COR-L47 (cell line): ENCODE results near the gene CBLL2.
"Not testable (repeated sequence)": the region's sequence is repeated elsewhere in the genome, so short reads cannot be mapped to it uniquely, and the experiment has no call there.

Experiments used
- DNase-seq: peaks from one replicate; lab custom pipeline; 2025; lab: John Stamatoyannopoulos, UW

CBLL2 gene, protein sequence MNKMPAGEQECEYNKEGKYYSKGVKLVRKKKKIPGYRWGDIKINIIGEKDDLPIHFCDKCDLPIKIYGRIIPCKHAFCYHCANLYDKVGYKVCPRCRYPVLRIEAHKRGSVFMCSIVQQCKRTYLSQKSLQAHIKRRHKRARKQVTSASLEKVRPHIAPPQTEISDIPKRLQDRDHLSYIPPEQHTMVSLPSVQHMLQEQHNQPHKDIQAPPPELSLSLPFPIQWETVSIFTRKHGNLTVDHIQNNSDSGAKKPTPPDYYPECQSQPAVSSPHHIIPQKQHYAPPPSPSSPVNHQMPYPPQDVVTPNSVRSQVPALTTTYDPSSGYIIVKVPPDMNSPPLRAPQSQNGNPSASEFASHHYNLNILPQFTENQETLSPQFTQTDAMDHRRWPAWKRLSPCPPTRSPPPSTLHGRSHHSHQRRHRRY

DNA sequence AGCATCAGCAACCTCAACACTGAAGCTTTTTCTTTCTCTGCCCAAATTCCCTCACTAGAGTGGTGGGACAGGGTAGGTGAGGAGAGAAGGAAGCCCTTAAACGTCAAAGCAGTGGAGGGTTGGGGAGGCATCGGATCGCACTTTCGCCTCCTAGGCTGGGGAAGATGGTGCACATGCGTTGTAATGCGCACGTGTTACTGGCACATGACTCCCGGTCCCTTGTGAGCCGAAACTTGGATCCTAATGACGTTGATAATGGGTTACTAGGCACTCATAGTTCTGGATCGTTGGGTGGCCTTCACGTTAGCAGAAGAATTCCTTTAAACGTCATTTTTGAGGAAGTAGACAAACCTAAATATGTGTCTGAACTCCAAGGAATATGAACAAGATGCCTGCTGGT is at the start of gene CBLL2:
Gene CBLL2 (plus strand): TSS at position 301 of the 400 bp plus-strand sequence. CDS start 79 bp downstream, at position 380.
- DNase-seq = no peak

DNA sequence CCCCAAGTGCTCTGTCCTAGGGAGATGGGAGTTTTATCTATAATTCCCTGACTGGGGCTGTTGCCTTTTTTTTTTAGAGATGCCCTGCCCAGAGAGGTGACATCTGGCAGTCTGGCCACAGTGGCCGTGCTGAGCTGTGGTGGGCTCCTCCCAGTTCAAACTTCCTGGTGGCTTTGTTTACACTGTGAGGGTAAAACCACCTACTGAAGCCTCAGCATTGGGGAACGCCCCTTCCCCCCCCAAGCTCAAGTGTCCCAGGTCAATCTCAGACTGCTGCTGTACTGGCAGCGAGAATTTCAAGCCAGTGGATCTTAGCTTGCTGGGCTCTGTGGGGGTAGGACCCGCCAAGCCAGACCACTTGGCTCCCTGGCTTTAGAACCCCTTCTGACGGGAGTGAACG is 38.3 kb upstream of the CBLL2 start:
- DNase-seq = no peak

DNA sequence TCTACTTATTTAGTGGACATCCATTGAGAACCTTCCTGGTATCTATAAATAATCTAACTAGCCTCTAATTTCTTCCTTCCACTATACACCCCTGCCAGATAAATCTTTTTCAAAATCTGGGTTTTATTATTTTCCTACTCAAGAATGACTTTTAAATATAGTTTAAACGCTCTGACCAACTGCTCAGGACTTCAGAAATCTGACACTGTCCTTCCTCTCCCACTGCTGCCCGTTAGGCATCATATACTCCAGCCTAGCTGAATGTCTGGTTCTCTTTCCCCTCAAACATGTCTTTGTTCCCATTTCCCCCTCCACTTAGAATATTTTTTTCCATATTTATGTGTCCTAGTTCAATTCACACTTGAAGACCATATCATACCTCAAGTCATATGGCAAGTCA is 35.2 kb upstream of the CBLL2 start:
- DNase-seq = no peak

DNA sequence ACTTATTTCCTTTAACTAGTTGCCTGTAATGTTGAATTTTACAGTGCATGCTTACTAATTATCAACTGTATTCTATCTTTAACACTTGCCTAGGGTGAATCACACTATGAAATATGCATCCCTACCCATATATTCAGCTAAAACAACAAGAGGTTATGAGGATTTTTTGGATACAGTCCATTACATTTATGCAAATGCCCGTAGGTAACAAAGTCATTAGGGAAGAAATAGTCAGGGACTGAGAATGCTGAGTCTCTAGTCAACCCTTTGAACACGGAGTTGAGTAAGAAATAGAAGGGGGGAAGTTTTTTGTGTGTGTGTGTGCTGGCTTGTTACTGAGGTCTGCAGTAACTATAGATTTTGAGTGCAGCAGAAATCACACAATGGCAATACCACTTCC is 26.1 kb upstream of the CBLL2 start:
- DNase-seq = no peak

DNA sequence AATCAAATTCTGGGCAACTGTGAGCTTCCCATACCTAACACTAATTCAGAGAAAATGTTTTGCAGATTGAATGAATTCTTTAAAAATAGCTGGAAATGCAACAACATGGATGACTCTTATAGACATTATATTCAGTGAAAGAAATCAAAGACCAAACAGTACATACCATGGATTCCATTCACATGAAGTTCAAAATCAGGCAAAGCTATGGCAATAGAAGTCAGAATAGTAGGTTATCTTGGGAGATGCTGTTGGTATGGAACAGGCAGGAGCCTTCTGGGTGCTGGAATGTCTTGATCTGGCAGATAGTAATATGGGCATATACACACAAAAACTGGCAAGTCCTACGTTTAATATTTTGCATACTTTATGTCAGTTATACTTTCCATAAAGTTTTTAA is 25.5 kb upstream of the CBLL2 start:
- DNase-seq = no peak

DNA sequence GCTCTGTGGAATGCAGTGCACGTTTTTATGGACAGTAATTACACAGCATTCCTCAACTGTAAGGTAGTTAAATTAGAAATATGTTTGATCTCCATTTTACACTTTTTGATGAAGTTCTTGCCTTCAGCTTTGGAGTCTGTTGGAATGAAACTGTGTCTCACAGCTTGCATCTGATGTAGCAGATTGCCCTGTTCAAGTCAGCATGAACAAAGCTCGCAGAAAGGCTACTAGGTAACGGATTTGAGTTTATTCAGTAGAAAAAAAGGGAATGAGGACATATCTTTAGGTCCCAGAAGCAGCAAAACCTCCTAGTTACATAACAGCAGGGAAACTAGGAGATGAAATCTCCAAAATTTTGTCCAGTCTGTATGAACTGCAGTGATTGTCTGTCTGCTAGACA is 24.3 kb upstream of the CBLL2 start:
- DNase-seq = no peak

DNA sequence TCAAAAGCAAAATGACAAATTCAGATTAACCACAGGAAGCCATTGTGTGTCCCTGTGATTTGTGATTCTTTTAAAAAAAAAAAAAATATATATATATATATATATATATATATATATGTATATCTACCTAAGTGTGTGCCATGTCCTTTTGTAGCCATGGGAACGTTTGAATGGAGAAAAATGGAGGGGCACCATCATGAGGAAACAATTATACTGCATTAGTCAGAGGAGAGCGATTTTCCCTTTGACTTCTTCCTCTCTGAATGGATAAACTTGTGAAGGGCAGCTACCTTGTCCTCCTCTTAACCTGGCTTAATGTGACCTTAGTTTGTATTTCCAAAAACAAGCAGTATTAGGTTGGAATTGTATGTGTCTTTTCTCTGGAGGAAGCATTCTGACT is 23.3 kb upstream of the CBLL2 start:
- no peak for DNase-seq

DNA sequence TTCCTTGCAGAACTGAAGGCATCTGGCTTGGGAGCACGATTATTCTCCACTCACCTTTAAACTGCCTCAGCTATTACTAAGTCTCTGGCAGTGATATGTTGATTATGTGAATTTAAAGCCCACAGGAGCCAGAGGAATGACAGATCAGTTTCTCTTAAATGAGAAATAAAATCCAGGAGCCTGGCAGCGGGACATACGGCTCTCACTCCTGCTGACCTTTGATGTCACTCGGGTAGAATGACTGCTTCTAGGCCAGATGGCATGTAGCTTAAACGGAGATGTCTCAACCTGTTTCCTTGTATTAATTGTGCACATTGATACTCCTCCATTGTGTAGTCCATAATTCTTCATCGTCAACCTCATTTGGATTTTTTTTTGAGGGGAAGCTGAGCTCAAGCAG is 4.0 kb upstream of the CBLL2 start:
- no peak for DNase-seq

DNA sequence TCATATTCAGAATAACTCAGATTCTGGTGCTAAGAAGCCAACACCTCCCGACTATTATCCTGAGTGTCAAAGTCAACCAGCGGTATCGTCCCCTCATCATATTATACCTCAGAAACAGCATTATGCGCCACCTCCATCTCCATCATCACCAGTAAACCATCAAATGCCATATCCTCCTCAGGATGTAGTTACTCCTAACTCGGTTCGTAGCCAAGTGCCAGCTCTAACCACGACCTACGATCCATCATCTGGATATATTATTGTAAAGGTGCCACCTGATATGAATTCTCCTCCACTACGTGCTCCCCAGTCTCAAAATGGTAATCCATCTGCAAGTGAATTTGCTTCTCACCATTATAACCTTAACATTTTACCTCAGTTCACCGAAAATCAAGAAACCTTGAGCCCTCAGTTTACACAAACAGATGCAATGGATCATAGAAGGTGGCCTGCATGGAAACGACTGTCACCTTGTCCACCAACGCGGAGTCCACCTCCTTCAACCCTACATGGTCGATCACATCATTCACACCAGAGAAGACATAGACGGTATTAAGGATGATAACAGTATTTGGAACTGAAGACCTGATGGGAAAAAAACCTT is 1.1 kb downstream of the CBLL2 start:
- no peak for DNase-seq

DNA sequence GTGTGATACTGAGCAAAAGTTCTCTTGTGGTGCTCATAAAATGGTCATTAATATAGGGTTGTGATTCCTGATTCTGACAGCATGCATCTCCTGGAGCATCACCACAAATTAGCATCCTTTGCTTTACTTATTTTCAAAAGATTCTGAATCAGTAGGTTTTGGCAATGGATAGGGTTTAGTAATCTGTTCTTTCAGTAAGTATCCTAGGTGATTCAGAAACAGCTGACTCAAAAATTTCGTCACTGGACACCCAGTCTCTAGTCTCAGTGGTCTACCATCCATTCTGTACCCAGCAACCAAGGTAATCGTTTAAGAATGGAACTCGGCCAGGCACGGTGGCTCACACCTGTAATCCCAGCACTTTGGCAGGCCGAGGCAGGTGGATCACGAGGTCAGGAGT is 4.1 kb downstream of the CBLL2 start:
- no peak for DNase-seq

DNA sequence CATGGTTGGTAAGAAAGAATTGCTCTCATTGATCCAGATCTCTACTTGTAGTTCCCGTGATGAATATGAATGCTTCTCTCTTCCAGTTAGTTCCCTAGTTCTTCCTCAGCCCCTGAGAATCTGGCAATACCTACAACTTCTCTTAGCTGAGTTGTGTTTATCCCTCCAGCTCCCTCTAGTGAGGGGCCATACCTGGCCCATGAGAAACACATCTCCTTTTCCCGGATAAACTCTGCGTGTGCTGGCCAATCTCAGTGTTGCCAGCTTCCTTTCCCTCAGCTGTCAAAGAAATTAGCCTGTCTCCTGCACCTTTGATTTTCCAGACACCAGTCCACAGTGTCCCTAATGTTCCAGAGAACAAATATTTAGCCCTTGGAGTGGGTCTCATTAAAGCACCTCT is 5.7 kb downstream of the CBLL2 start:
- DNase-seq = no peak

DNA sequence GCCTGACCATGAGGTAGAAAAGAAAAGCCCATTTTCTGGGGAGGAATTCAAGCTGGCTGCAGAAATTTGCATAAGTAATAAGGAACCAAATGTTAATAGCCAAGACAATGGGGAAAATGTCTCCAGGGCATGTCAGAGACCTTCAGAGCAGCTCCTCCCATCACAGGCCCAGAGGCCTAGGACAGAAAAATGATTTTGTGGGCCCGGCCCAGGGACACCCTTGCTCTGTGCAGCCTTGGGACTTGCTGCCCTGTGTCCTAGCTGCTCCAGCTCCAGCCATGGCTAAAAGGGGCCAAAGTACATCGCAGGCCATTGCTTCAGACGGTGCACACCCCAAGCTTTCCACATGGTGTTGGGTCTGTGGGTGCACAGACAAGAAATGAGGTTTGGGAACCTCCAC is 16.5 kb downstream of the CBLL2 start:
- not testable (repeated sequence) for DNase-seq

DNA sequence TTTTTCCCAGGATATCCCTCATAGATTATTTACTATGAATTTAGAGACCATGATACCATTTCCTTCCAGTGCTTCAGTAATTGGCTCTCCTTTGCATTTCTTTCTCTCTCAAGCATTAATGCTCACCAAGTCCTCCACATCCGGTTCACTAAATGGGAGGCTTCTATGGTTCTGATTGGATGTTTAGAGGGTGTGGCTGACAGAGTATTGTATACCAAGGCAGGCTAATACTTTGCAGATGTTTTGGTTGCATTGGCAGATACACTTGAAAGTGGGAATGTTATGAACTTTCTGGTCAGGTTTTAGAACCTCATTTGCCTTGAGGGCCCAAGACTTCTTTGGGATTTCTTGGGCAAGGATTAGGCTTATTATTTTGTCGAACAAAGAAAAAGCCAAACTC is 24.2 kb downstream of the CBLL2 start:
- no peak for DNase-seq

DNA sequence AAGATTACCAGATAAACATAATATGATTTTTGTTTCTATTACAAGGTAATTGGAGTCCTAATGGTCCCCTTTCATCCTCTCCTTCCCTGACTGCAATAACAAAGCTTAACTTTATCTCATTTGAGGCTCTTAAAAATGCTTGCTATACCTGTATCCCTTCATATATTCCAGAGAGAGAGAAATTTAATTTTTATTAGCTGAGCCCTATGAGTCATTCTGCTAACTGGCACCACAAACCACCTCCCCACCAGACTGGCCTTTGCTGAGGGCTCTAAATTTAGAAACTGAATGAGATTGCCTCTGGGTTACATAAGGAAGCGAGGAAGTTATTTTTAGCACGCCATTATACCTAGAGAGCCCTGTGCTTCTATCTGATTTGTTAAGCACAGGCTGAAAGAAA is 27.4 kb downstream of the CBLL2 start:
- peak; percentile 41 for DNase-seq

DNA sequence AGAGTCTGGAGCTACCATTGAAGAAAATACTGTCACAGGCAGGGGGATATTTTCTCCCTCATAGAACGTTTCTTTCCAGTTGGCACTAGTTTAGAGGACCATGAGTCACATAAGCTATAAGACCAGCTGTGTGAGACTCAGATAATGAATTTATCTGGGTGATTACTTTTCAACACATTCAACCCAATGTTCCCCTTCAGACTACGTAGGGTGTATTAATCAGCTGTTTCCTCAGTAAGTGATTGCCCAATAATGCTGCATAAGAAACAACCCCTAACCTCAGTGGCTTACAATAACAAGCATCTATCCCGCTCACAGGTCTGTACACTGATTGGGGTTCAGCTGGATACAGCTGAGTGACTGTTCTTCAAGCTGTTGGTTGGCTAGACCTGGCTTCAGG is 38.1 kb downstream of the CBLL2 start:
- DNase-seq = no peak

DNA sequence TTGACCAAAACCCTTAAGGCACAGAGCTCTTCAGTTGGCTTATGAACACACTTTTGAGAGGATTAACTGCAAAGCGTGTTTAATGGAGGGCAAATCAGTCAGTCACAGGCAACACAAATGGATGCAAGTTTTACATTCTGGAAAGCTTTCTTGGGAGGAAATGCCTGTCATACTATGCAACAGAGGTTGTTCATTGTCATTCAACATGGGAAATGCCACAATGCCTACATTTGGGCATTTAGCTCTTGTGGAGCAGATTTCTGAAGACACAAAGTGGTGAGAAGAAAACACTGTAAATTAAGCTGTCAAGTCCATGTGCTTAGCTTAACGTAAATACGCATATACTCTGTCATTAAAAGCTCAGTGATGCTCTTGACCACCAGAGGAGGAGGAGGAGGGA is 41.1 kb downstream of the CBLL2 start:
- DNase-seq = no peak

DNA sequence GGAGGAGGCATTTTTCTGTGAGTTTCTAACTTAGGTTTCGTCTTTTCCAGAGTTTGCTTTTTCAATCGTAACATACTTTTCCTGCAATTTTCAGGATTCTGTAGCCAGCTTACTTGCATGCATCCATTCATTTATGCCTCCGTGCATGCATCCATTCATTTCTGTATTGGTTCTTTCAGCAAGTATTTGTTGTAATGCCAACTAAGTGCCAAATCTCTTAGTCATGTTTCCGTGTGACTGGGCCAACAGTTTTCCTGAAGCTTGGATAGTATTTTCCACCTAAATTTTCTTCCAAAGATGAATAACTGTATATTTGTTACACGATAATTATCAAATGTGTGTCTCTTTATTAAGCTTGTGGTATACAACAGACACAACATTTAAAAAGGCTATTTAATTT is 41.5 kb downstream of the CBLL2 start:
- DNase-seq = no peak

DNA sequence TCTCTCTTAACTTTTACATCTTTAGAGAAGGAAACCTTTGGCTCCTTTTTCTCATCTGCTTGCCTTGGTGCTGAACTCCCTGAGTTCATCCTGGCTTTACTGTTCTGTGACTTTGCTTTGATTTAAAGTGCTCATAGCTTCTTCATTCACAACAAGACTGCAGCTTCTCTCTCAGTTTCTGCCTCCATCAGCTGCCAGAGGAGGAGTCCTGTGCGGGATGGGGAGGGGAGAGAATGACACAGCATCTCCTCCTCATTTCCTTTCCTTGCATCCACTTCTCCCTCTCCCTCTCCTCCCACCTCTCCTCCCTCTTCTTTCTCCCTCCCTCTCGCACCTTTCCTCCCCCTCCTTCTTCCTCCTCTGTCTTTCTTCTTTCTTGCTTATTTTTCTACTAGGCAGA is 42.0 kb downstream of the CBLL2 start:
- DNase-seq = no peak

DNA sequence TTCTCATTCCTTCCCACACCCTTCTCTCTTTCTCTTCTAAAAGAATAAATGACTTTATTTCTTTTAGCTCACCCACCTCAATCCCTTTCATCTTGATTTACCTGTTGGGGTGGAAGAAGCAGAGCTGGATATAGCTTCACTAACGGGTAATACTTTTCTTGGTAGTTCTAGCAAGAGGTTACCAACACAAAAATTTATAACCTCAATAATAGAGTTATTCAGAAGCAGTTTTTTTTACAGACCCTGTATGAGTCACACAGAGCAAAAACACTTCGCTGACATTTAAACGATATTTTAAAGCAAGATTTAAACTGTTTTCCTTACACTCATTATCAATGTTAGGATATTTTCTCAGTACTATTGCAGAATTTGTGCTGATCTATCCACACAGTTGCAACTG is 42.4 kb downstream of the CBLL2 start:
- no peak for DNase-seq

DNA sequence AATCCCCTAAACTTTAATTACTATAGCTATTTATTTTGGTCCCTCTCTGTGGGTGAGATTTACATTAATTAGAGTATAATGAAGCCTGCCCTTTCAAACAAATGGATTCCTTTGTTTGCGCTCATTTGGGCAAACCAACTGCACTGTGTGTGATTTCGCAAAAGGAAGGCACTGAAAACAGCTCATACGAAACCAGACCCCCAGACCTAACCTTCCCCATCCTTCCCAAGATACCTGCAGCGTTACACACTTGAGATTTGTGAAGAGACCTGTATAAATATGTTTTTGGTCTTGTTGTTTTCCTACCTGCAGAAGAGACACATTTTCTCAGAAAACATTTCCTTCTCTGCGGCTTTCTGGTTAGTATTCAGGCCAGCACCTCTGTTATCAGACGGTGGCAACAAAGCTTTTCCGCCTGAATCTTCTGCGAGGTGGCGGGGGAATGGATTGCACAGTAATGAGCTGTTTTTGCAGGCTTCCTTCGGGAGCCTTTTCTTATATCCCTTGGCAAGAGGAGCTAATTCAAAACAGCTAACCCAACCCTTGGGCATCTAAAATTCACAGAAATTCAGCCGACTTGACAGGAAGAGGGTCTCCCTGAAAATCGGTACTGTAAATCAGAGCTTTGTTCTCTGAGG is 47.6 kb downstream of the CBLL2 start:
- DNase-seq = no peak

DNA sequence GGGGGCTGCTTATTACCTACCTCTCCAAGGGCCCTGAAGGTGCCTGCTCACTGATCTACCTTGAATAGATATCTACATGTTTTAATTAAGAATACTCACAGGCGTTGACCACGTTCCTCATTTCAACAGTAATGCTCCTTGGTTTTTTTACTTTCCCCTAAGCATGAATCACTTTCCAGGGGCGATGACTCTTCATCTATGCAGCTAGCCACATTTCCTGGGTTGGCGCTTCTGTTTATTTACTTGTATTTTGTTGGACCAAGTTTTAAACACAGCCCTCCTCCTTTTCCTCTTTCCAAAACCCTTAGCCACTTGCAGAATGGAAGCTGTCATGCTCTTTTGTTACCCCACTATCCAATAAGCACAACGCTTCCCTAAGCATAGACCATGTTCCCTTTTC is 50.8 kb downstream of the CBLL2 start:
- no peak for DNase-seq
